OCI-LY7 (cell line): Measurements from ENCODE around the gene CISD3. TPM values are rescaled to one million over a fixed set of nuclear protein-coding genes. Genes with fewer than 3 reads are reported as not detected.

Experiments used
- BruUV-seq: library from RNA; stranded (reverse); fragments of 400-500 nt; replicated peaks from 2 replicates; lab custom pipeline; 2021; lab: Mats Ljungman, UMichigan
- CTCF ChIA-PET: fragments of 300-600 bp; sonication (Branson Sonifier 250); formaldehyde crosslinking; loops from one replicate; lab custom pipeline; 2022; ENCODE audit warnings: antibody characterized with exemption; ENCODE audit not compliant: unreplicated experiment; lab: Charles Lee
- POLR2A ChIA-PET: fragments of 300-600 bp; sonication (Branson Sonifier 250); formaldehyde crosslinking; loops from one replicate; lab custom pipeline; 2022; ENCODE audit warnings: antibody characterized with exemption; lab: Charles Lee
- DNase-seq: peaks from one replicate; pipeline ENCODE4 v3.0.0-alpha.2; 2015; ENCODE audit warnings: low spot score
- H2AFZ ChIP-seq: fragments of 200-600 bp; sonication (generic), shearing (Covaris generic); 2 replicates; pipeline ENCODE4 v1.6.1; 2014; ENCODE audit warnings: mild to moderate bottlenecking, antibody characterized with exemption, low read length, moderate library complexity
- H3K27ac ChIP-seq: fragments of 200-600 bp; sonication (generic); 2 replicates; pipeline ENCODE4 v1.5.1; 2014; ENCODE audit warnings: mixed run types, low read depth, mild to moderate bottlenecking, moderate library complexity, low read length, inconsistent platforms; ENCODE audit not compliant: poor library complexity, severe bottlenecking
- H3K36me3 ChIP-seq: fragments of 200-600 bp; sonication (generic); 2 replicates; pipeline ENCODE4 v1.6.1; 2014; ENCODE audit warnings: mild to moderate bottlenecking, antibody characterized with exemption, low read length, moderate library complexity, mixed read lengths; ENCODE audit not compliant: insufficient read depth
- H3K4me1 ChIP-seq: fragments of 200-600 bp; sonication (generic); 2 replicates; pipeline ENCODE4 v1.5.1; 2014; ENCODE audit warnings: mild to moderate bottlenecking, low read length; ENCODE audit not compliant: insufficient read depth, poor library complexity, severe bottlenecking
- H3K4me2 ChIP-seq: fragments of 200-600 bp; sonication (generic); 2 replicates; pipeline ENCODE4 v1.6.1; 2014; ENCODE audit warnings: mild to moderate bottlenecking, low read length
- H3K4me3 ChIP-seq: fragments of 200-600 bp; sonication (generic); 2 replicates; pipeline ENCODE4 v1.5.1; 2014; ENCODE audit warnings: mild to moderate bottlenecking, low read depth, low read length; ENCODE audit not compliant: poor library complexity, severe bottlenecking
- H3K79me2 ChIP-seq: fragments of 200-600 bp; sonication (generic); 2 replicates; pipeline ENCODE4 v1.6.1; 2016; ENCODE audit warnings: low read depth, mild to moderate bottlenecking, low read length, moderate library complexity, mixed read lengths; ENCODE audit not compliant: insufficient read depth
- H3K9me2 ChIP-seq: fragments of 200-600 bp; sonication (generic); 2 replicates; pipeline ENCODE4 v1.6.1; 2016; ENCODE audit warnings: mild to moderate bottlenecking, low read length, mixed read lengths; ENCODE audit not compliant: insufficient read depth
- H3K9me3 ChIP-seq: fragments of 200-600 bp; sonication (generic); 2 replicates; pipeline ENCODE4 v1.6.1; 2014; ENCODE audit warnings: mild to moderate bottlenecking, mixed run types, low read length, mixed read lengths
- H4K20me1 ChIP-seq: fragments of 200-600 bp; sonication (generic); 2 replicates; pipeline ENCODE4 v1.6.1; 2014; ENCODE audit warnings: mild to moderate bottlenecking, antibody characterized with exemption, low read length, moderate library complexity, mixed read lengths; ENCODE audit not compliant: insufficient read depth
- EZH2phosphoT487 ChIP-seq: fragments of 200-600 bp; sonication (generic); IDR thresholded peaks from 2 replicates; pipeline ENCODE4 v1.6.1; 2018; ENCODE audit warnings: low read depth, borderline replicate concordance, mild to moderate bottlenecking, mixed run types, antibody characterized with exemption, low read length, moderate library complexity, mixed read lengths
- intact Hi-C: fragments of 100-400 bp; cut with micrococcal nuclease; formaldehyde crosslinking; loops from one replicate; pipeline ENCODE4 v1.10.0; 2022; ENCODE audit not compliant: unreplicated experiment
- total RNA-seq, 2 experiments: library from RNA; depleted of rRNA in 1 of 2; stranded (reverse); fragments of >200 nt in 1 of 2; shearing (Covaris generic) in 1 of 2; gene quantifications; 2 replicates each; pipeline ENCODE4 v1.2.3, GENCODE V29; 2014 to 2022
- TF ChIP-seq, protein P1 (sequence below): fragments of 200-600 bp; sonication (generic); conservative IDR thresholded peaks from 2 replicates; pipeline ENCODE4 v1.5.1; 2014; ENCODE audit warnings: mild to moderate bottlenecking, antibody characterized with exemption, low read length, moderate library complexity, mixed read lengths

The CISD3 gene
- total RNA-seq, 2 experiments from 2014 or later: 13.4 to 25.1 TPM

DNA sequence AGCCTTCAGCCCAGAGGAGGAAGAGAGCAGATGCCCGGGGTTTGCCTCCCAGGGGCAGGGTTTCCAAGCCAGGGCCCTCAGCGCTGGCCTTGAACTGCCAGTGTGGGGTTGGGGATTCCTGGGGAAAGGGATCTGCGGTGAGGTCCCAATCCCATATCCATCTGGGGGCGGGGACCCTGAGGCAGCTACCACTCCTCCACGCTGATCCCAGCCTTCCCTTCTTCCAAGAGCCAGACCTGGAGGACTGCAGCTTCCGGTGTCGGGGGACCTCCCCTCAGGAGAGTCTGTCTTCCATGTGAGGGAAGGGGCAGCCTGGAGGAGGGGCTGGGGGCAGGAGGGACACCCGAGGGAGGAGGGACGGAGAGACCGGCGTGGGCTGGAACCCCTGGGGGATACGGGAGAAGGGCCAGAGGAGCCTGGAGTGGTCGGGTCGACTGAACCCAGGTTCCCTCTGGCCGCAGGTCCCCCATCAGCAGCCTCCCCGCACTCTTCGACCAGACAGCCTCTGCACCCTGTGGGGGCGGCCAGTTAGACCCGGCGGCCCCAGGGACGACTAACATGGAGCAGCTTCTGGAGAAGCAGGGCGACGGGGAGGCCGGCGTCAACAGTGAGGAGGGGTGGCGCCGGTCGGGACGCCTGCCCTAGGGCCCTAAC, 10.7 kb upstream of the CISD3 start:
- intact Hi-C loops: no loop called here
- no peaks in the 10 kb centered on the region for H4K20me1 ChIP-seq
- no peak for DNase-seq
- H3K27ac ChIP-seq: no peak overlapping the region
- no peaks in the 10 kb centered on the region for H3K9me2 ChIP-seq
- H3K4me3 ChIP-seq: no peak overlapping the region
- BruUV-seq: no TSS peak
- H3K79me2 ChIP-seq: no peaks in the 10 kb centered on the region
- H3K36me3 ChIP-seq: peaks cover 84% of the 10 kb centered on the region
- POLR2A ChIA-PET: interaction anchor here (0.5 to 0.9 kb wide), 3 partner anchors 12 to 64 kb away, joined by 3 to 6 read pairs (median 3); partner anchors contain the start of gene MLLT6
- peaks cover 28% of the 10 kb centered on the region for H3K4me1 ChIP-seq
- H3K4me2 ChIP-seq: no peak overlapping the region
- H3K9me3 ChIP-seq: no peaks in the 10 kb centered on the region
- CTCF ChIA-PET: no interaction called here
- H2AFZ ChIP-seq: no peak overlapping the region
- TF ChIP-seq EZH2phosphoT487: no peak
- TF ChIP-seq, protein P1, sequence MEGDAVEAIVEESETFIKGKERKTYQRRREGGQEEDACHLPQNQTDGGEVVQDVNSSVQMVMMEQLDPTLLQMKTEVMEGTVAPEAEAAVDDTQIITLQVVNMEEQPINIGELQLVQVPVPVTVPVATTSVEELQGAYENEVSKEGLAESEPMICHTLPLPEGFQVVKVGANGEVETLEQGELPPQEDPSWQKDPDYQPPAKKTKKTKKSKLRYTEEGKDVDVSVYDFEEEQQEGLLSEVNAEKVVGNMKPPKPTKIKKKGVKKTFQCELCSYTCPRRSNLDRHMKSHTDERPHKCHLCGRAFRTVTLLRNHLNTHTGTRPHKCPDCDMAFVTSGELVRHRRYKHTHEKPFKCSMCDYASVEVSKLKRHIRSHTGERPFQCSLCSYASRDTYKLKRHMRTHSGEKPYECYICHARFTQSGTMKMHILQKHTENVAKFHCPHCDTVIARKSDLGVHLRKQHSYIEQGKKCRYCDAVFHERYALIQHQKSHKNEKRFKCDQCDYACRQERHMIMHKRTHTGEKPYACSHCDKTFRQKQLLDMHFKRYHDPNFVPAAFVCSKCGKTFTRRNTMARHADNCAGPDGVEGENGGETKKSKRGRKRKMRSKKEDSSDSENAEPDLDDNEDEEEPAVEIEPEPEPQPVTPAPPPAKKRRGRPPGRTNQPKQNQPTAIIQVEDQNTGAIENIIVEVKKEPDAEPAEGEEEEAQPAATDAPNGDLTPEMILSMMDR: no peak

DNA sequence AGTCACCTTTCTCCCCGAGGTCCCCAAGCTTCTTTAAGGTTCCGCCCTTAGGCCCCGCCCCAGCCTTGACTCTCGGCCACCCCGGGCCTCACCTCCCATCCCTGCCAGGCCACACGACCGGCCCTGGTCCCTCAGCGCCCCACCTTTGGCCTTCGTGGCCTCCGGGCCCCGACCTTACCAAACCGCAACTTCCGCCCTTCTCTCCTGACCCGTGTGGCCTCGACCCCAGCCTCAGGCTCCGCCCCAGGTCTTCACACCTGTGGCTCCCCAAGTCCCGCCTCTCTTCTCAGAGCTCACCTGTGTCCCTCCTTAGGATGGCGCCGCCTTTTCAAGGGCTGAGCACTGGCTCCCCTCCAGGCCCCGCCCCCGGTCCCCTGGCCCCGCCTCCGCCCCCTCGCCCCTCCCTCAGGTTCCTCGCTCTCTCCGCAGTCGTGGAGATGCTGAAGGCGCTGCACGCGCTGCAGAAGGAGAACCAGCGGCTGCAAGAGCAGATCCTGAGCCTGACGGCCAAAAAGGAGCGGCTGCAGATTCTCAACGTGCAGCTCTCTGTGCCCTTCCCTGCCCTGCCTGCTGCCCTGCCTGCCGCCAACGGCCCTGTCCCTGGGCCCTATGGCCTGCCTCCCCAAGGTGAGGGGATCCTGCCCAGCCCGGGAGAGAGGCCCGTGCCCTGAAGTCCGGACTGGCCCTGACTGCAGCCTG, 10.0 kb upstream of the CISD3 start:
- no peaks in the 10 kb centered on the region for H3K9me2 ChIP-seq
- no peaks in the 10 kb centered on the region for H4K20me1 ChIP-seq
- BruUV-seq: no TSS peak
- peaks cover 83% of the 10 kb centered on the region for H3K36me3 ChIP-seq
- ChIA-PET CTCF (no interaction called here), POLR2A (no interaction called here)
- intact Hi-C loops: no loop called here
- no peak overlapping the region for H3K4me3 ChIP-seq
- no peak overlapping the region for H2AFZ ChIP-seq
- TF ChIP-seq, protein P1: no peak
- no peak overlapping the region for H3K27ac ChIP-seq
- H3K4me1 ChIP-seq: peaks cover 24% of the 10 kb centered on the region
- no peak for DNase-seq
- no peaks in the 10 kb centered on the region for H3K79me2 ChIP-seq
- no peak overlapping the region for H3K4me2 ChIP-seq
- no peaks in the 10 kb centered on the region for H3K9me3 ChIP-seq

GRCh38 chr17:38720941-38721340, 9.2 kb upstream of the CISD3 start:
- no TSS peak for BruUV-seq
- intact Hi-C loops: no loop called here
- no peaks in the 10 kb centered on the region for H3K9me2 ChIP-seq
- TF ChIP-seq, protein P1: no peak
- TF ChIP-seq EZH2phosphoT487: no peak
- ChIA-PET CTCF (no interaction called here), POLR2A (no interaction called here)
- no peak overlapping the region for H3K27ac ChIP-seq
- no peak for DNase-seq
- no peak overlapping the region for H3K4me3 ChIP-seq
- H3K4me2 ChIP-seq: no peak overlapping the region
- H3K9me3 ChIP-seq: no peaks in the 10 kb centered on the region
- H3K36me3 ChIP-seq: peaks cover 79% of the 10 kb centered on the region
- peaks cover 16% of the 10 kb centered on the region for H3K4me1 ChIP-seq
- no peaks in the 10 kb centered on the region for H4K20me1 ChIP-seq
- H2AFZ ChIP-seq: no peak overlapping the region
- no peaks in the 10 kb centered on the region for H3K79me2 ChIP-seq
